Raji (cell line): ENCODE results near the gene EFCAB9.

Source experiments
- POLR2A ChIP-seq: IDR thresholded peaks from 2 replicates; pipeline ENCODE4 v1.6.1; 2011; ENCODE audit warnings: low read depth, low read length, control low read depth; ENCODE audit not compliant: insufficient read depth

The EFCAB9 gene

GRCh38 chr5:172193872-172194271 is at the start of gene EFCAB9:
Gene EFCAB9 (plus strand): TSS chr5:172194172. CDS start chr5:172194173, 1 bp downstream.
- TF ChIP-seq POLR2A, result no peak

GRCh38 chr5:172144291-172144815 is 49.6 kb upstream of the EFCAB9 start:
- no peak for TF ChIP-seq POLR2A

DNA sequence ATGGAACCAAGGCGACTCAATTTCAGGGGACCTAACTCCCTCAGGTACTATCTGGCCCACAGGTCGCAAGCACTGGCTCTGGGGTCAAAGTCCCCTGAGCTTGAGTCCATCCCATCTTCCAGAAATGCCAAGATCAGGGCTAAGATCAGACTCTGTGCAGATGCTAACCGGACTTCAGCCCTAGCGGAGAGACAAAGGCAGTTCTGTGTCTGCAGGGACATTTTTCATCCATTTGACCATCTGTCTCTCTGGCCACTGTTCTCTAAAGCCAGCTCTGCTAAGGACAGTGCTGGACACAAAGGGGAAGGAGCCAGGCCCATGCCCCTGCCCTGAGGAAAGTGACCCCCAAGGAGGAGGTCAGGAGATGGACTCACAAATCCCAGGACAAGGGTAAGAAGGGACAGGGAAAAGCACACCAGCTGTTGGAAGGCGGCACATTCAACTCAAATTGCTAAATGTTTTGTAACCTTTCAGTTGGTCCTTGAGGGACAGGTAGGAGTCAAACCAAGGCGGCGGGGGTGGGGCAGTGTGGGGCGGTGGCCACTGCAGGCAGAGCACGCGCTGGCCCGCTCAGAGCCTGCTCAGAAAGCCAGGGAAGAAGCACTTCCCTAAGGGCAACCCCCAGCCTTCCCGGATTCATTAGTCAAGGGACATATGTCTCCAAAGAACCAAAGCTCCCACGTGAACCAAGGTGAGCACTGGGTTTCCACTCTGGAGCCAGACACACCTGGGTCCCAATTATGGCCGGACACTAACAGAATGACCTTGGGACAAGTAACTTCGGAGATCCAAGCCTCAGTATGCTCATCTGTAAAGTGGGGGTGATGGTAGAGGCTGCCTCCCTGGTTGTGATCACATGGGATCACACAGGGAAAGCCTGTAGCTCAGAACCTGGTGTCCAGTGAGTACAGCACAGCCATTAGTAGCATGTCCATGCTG is 48.8 kb upstream of the EFCAB9 start:
- no peak for TF ChIP-seq POLR2A

- no peak for TF ChIP-seq POLR2A
Measured at GRCh38 chr5:172145870-172146747, 47.9 kb upstream of the EFCAB9 start.

DNA sequence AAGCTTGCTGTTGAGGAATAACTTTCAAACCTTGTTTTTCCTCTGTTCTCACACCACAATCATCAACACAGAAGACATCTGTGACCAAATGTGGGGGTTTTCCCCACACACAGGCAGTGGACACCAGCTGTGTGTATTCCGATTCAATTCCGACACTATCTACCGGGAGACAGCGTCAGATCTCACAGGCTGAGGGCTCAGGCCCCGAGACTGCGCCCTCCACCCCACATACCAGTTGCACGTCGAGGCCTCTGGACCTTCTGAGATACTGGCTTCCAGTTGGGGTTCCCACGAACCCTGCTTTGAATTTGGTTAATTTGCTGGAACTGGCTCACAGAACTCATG is 47.3 kb upstream of the EFCAB9 start:
- no peak for TF ChIP-seq POLR2A

DNA sequence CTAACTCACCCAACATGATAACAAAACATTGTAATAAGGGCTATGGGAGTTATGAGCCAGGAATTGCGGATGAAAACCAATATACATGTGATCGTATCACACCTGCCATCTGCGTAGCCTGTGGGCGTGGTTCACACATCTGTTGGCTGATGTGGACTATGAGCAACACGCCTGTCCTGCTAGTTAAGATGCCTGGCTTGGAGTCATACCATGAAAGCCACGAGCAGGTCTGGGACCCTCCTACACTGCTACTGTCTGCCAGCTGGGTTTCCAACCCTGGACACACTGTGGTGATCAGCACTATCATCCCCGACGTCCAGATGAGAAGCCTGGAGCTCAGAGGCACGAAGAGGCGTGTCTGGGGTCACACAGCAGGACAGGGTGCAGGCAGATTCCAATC is 46.1 kb upstream of the EFCAB9 start:
- TF ChIP-seq POLR2A, result no peak

DNA sequence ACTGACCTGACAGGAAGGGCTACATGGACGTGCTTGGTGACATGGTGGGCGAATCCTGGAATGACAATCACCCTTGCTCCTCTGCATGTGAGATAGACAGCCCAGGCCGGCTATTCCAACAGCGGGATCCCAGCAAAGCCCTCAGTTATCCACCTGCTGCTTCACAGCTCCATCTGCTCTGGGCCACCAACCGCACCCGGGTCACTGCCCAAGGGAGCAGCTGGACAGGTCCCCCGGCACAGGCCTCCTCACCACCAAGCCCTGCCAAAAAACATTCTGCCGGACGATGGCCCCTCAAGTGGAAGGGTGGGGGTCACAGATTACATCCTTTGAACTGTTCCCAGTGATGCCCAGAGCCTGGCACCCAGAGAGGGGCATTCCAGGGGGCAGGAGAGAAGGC is 45.6 kb upstream of the EFCAB9 start:
- no peak for TF ChIP-seq POLR2A

DNA sequence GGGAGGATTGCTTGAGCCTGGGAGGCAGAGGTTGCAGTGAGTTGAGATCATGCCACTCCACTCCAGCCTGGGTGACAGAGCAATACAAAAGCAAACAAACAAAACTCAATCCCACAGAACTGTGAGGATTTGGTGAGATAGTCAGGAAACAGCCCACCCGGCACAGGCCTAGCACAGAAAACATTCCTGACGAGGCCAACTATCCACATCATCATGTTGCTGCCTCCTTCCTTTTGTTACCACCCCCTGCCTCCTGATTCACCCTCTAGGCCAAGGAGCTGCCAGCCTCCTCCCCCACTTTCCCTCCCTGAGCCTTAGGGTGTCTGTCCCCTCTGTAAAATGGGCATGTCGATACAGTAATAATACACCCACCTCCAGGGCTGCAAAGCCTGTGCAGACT is 44.9 kb upstream of the EFCAB9 start:
- no peak for TF ChIP-seq POLR2A

- TF ChIP-seq POLR2A, result no peak
Measured at GRCh38 chr5:172150514-172151425, 43.2 kb upstream of the EFCAB9 start.

DNA sequence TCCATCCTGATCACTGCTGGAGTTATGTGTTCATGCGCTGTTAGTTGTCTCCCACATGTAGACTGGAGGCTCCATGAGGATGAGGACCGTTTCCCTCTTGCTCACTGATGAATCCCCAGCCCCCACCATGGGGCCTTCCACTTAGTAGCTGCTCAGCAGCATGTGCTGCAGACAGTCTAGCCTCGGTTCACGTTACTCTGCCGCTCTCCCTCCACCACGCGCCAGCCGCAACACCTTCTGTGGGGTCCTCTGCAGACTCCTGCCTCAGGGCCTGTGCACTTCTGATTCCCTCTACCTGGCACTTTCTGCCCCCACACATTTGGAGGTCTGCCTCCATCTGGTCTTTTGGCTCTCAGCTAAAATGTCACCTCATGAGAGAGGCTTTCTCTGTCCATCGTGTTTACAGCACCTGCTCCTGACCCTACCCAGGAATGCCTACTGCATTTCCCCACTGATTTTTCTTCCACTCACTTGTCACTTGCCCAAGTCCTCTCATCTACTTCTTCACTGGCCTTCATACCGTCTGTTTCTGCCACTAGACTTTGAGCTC is 42.2 kb upstream of the EFCAB9 start:
- TF ChIP-seq POLR2A, result no peak

GRCh38 chr5:172153695-172154094 is 40.3 kb upstream of the EFCAB9 start:
- TF ChIP-seq POLR2A, result no peak

DNA sequence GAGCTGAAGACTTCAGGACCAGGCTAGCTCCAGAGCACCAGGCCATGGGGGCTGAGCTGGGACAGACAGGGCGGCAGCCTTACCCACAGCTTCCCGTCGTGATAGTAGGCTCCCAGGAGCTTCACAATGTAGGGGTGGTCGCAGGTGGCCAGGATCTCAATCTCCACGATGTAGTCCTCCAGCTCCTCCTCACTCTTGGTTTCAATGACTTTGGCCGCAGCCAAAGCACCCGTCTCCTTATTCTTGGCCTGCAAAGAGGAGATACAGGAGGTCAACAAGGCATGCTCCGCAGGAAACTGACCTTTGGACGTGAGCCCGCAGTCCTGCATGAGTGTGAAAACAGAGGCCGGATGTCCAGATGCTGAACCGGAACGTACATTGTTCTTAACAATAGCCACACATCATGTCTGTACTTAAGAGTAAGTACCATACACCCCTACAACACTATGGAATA is 37.4 kb upstream of the EFCAB9 start:
- no peak for TF ChIP-seq POLR2A

DNA sequence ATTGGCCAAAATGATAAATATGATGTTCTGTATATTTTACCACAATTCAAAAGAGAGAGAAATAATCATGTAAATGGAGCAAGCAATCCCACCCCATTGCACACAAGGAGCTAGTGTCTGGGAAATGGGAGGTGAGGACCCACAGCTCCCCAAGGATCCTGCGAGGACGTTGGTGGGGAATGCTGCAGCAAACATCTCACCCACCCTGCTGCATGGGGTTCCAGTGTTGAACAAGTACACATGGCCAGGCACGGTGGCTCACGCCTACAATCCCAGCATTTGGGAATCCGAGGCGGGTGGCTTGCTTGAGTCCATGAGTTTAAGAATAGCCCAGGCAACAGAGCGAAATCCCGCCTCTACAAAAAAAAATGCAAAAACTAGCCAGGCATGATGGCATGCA is 35.0 kb upstream of the EFCAB9 start:
- no peak for TF ChIP-seq POLR2A

DNA sequence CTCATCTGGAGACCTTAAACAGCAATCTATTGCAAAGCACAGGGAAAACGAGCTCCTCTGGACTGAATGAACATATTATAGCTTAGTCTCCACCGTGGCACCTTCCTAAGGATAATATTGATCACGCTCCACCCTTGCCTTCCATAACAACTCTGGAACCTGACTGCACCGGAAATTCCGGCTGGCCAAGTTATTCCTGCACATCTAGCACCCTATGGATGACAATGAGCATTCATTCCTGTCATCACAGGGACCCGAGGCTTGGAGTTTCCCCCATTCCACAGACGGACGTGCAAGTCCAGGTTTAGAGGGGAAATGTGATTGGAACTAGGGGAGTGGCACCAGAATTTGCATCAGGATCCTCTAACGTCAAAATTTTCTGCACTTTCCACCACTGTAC is 33.5 kb upstream of the EFCAB9 start:
- TF ChIP-seq POLR2A, result no peak

- no peak for TF ChIP-seq POLR2A
Measured at GRCh38 chr5:172162323-172162986, 31.5 kb upstream of the EFCAB9 start.
